Parietal lobe (tissue), 1 donor: ENCODE data around the gene PERCC1. TPM values are rescaled to one million over a fixed set of nuclear protein-coding genes. Genes with fewer than 3 reads are reported as not detected.

Source experiments
- total RNA-seq: library from RNA; depleted of rRNA; stranded (reverse); fragments of >200 nt; gene quantifications from one replicate; pipeline ENCODE4 v1.2.3, GENCODE V29; 2014

PERCC1 gene
- total RNA-seq = not detected

DNA sequence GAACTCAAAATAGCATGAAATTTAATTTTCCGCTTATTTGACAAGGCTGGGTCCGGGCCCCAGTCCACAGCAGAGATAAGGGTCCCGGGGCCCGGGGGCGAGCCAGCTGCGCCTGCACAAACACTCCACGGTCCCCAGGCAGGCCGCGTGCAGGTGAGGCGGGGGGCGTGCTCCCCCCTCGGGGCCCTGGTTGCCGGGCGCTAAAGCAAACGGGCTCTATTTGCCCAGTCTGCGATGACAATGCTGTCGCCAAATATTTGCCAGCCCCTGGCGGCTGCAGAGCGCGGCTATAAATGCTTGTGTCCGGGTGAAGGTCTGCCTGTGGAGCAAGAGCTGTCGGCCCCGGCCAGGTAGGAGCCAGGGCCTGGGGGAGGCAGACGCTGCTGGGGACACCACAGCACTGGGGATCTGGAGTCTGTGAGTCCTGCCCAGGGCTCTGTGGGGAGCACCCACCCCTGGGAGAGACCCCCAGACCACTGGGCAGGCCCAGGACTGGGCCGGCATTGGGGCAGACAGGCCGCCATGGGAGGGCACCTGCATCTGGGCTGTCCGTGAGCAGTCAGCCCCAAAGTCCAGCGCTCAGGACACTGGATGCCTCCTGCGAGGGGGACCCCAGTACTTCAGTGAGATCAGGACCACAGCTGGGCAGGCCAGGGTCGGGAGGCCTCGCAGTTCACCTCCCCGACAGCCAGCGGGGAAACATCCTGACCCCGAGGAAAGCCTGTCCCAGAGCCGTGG is at the start of gene PERCC1:
PERCC1 (plus strand) TSS at position 320 of the 738 bp plus-strand sequence. CDS start 1,516 bp downstream, outside the sequence.

DNA sequence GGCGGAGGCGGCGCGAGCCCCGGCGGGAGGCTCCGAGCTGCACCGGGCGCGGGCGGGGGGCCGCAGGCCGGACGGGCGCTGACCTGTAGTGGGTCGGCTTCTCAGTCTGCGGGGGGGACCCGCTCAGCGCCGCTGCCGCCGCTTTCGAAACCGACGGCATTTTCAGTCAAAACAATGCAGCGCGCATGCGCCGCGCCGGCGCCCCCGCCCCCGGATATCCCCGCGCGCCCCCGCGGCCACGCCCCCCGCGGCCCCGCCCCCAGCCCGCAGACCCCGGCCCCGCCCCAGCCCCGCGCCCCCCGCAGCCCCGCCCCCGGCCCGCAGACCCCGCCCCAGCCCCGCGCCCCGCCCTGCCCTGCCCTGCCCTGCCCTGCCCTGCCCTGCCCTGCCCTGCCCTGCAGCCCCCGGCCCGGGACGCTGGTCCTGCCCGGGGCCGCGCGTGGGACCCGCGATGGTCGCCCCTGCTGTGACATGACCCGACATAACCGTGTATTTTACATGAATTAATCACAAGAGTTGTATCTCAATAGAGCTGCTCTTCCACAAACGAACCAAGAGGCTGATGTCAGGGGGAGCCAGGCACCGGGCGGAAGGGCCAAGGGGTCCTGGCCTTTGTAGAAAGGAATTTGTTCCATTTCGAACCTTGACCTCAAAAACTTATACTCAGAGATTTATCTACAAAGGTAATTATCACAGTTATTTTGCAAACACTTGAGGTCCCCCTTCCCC is 16.2 kb upstream of the PERCC1 start, which contains the start of gene UNKL:
UNKL (minus strand) TSS at position 173 of the 729 bp plus-strand sequence; CDS start at position 160, 13 bp downstream.

DNA sequence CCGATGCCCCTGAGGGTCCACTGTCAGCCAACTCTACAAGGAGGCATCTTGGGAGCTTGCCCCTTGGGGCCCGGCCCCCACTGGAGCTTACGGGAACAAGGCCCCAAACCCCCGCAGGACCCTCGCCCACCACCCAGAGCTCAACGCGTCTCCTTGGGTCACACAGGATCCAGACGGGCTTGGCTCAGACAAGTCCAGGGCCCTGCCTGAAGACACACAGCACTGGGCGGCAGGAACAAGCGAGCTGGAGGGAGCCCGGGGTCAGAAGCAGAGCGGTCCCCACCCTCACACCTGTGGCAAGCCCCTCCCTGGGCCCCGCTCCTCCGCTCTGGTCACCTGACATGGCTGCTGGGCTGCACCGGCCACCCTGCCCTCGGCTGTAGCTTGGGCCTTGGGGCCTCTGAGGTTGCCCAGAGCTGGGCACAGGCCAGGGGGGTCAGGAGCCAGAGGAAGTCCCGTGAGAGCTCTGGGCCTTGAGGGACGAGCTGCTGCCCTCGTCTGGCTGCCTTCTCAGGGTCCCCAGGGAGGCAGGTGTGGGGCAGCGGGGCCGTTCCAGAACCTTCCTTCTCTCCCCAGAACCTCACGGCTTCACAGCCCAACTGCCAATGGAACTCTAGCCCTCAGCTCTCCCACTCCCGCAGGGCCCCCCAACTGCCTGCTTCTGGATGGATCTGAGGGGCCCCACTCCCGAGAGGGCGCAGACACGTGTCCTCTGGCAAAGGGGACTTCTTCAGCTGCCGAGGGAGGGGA is 13.3 kb downstream of the PERCC1 start, which contains the start of gene CCDC154:
CCDC154 (minus strand) TSS at position 577 of the 750 bp plus-strand sequence; CDS start at position 343, 234 bp downstream.

GRCh38 chr16:1474796-1475551 is 44.1 kb downstream of the PERCC1 start, which contains the start of gene CLCN7:
Gene CLCN7, minus strand, starts transcription at chr16:1475028. Its CDS starts 54 bp downstream, at chr16:1474974.

Other genes starting within 250 kb of the PERCC1 start
- not detected for gene TPSG1, start 205.8 kb upstream of the PERCC1 start, total RNA-seq
- gene TPSB2, start 200.9 kb upstream of the PERCC1 start, total RNA-seq = not detected
- gene TPSAB1, start 190.4 kb upstream of the PERCC1 start, total RNA-seq = not detected
- not detected for gene TPSD1, start 175.0 kb upstream of the PERCC1 start, total RNA-seq
- 87.0 TPM for gene UBE2I, start 121.4 kb upstream of the PERCC1 start, total RNA-seq
- 9.1 TPM for gene BAIAP3, start 97.4 kb upstream of the PERCC1 start, total RNA-seq
- gene TSR3, start 79.2 kb upstream of the PERCC1 start, total RNA-seq = 36.6 TPM
- gene GNPTG, start 79.1 kb upstream of the PERCC1 start, total RNA-seq = 23.8 TPM
- 20.0 TPM for gene UNKL, start 16.4 kb upstream of the PERCC1 start, total RNA-seq
- 8.1 TPM for gene UQCC4, start 10.3 kb upstream of the PERCC1 start, total RNA-seq
- 1.9 TPM for gene CCDC154, start 13.5 kb downstream of the PERCC1 start, total RNA-seq
- gene CLCN7, start 44.0 kb downstream of the PERCC1 start, total RNA-seq = 51.0 TPM
- gene PTX4, start 57.9 kb downstream of the PERCC1 start, total RNA-seq = not detected
- gene TELO2, start 62.3 kb downstream of the PERCC1 start, total RNA-seq = 23.8 TPM
- 2.8 TPM for gene TMEM204, start 102.6 kb downstream of the PERCC1 start, total RNA-seq
- 65.4 TPM for gene IFT140, start 181.0 kb downstream of the PERCC1 start, total RNA-seq
- gene CRAMP1, start 181.3 kb downstream of the PERCC1 start, total RNA-seq = 18.8 TPM
- gene JPT2, start 247.2 kb downstream of the PERCC1 start, total RNA-seq = 39.4 TPM